Left colon (tissue), 2 donors: ENCODE data around the gene CTDP1. TPM values are rescaled to one million over a fixed set of nuclear protein-coding genes. Genes with fewer than 3 reads are reported as not detected.

Source experiments
- total RNA-seq, 2 donors: library from RNA; stranded (reverse); fragmentation: NEBNext Ultra II Directional; extraction: Animal tissue kit (Norgen Biotek cat#: 25700); gene quantifications; one replicate each; pipeline ENCODE4 v1.2.1, GENCODE V29; 2021
- donor health status: DM: no; HTN: no; CAD: no.
- donor health status: DM: yes; HTN: yes; CAD: no.

CTDP1 gene
- total RNA-seq, 2 donors from 2014 or later: 31.4 to 36.3 TPM

Other genes starting within 250 kb of the CTDP1 start
- gene KCNG2, start 118.1 kb downstream of the CTDP1 start, total RNA-seq: not detected